HG02588 (cell line): ENCODE data around the gene TRIM65.

Source experiments
- ATAC-seq: cut with Tn5 transposase; IDR thresholded peaks from one replicate; pipeline ENCODE4 v1.9.1; 2021; ENCODE audit warnings: mild to moderate bottlenecking, moderate library complexity; ENCODE audit not compliant: unreplicated experiment

The TRIM65 gene

DNA sequence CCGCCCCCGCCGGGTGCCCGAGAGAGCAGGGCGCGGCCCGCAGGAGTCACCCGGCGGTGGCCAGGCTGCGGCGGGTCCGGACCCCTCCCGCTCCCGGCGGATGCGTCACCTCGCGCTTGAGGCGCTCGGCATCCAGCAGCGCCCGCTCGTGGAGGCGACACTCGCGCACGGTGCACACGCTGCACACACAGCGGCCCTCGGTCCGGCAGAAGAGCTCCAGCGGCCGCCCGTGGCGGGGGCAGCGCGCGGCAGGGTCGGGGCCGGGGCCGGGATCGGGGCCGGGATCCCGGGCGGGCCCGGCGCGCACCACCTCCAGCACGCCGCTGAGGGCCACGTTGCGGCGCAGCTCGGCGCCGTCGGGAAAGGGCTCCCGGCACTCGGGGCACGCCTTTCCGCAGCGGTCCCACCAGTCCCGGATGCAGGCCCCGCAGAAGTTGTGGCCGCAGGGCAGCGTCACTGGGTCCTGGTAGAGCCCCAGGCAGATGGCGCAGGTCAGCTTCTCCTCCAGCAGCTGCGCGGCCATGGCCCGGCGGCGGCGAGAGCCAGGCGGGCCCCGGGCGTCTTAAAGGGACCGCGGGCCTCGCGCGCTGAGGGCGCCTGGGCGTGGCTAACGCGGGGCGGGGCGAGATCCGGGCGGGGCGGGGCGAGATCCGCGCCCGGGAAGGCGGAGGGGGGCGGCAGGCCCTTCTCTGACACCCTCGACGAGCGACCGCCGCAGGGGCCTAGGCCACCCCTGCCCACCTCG lies at the start of gene TRIM65:
TRIM65 (minus strand) TSS at position 537 of the 745 bp plus-strand sequence; CDS start at position 523, 14 bp downstream.
- peak; percentile 52 for ATAC-seq

DNA sequence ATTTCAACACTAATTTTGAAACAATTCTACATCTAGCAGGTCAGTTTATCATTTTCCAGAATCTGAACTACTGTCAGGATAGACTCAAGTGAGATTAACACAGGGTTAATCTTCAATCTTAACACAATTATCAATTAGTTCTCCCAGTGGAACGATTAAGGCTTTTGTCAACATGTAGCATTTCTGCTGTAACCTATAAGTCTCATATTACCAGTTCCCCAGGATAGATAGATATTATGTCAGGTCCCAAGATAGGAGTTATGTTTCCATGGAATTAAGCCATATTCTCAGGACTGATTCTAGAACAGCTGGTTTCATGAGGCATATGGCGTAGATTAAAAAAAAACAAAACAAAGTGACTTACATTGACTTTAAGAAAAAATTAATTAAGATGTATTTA lies 48.5 kb upstream of the TRIM65 start:
- no peak for ATAC-seq

DNA sequence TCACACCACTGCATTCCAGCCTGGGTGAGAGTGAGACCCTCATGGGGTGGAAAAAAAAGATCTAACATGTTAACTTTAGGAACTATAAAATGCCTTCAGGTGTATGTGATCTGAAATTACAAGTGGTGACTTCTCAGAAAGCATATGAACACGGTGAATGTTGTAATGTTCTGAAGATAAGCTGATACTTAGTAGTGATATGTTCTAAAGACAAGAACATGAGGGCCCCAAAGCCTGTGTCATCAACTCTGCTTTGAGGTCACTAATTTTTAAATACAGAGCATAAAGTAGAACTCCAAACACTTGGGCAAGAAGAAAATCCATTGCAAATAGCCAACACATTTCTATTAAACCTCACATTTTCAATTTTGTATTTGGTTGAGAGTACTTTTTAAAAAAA lies 46.7 kb upstream of the TRIM65 start:
- ATAC-seq = no peak

GRCh38 chr17:75942473-75942872 lies 45.7 kb upstream of the TRIM65 start:
- ATAC-seq = no peak

DNA sequence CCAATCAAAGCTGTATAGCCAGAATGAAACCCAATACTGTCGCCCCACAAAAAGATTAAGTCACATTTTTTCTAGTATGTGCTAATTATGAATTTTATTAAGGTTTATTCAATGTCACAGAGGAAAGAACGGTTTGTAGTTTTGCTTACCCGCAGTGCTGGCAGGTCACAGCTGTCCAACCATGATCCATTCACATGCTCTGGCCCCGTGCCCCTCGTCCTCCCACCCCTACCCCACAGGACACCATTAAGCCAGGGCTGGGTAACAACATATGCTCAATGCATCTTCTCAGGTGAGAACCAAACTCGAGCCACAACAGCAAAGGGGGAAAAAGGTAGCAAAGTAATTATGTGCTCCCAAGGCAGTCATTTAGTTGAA lies 44.7 kb upstream of the TRIM65 start:
- ATAC-seq = no peak

- ATAC-seq = peak; percentile 95
Measured at GRCh38 chr17:75940727-75941441, 44.1 kb upstream of the TRIM65 start, which contains the start of gene FBF1. Gene FBF1, minus strand, starts transcription at chr17:75941042. Its CDS starts 2,893 bp downstream, at chr17:75938149.

DNA sequence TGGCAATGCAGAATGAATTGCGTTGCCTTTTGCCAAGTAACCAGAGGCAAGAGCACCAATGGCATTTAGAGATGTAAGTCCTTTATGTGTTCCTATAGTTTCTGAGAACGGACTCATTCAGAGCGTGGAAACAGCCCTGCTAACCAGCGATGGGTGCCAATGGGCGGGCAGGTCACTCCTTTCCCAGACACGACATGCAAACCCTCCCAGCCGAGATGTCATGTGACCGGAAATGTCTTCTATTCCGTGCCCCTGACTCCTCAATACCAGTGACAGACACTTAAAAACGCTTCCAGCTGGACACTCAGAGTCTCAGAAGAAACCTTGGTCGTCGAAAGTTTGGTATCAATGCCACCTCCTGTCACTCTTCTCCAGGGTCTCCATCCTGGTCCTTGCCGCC lies 40.9 kb upstream of the TRIM65 start:
- no peak for ATAC-seq

GRCh38 chr17:75933808-75934207 lies 37.1 kb upstream of the TRIM65 start:
- no peak for ATAC-seq

- ATAC-seq = no peak
Measured at GRCh38 chr17:75932852-75933251, 36.1 kb upstream of the TRIM65 start.

DNA sequence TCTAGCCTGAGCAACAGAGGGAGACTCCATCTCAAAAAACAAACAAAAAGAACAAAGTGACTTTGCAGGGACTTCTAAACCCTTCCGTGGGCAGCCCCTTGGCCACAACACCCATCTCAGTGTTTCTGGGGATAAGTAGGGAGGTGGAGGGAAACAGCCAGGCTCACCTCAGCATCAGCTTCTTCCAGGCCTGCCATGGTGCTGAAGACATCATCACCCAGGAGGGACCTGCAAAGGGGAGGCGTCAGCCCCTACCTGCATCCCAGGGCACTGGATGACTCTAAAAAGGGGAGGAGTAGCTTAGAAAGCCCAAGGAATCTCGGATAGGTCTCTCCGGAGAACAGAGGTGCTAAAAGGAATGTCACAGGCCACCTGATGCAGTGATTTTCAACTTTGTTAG lies 34.3 kb upstream of the TRIM65 start:
- ATAC-seq = no peak

DNA sequence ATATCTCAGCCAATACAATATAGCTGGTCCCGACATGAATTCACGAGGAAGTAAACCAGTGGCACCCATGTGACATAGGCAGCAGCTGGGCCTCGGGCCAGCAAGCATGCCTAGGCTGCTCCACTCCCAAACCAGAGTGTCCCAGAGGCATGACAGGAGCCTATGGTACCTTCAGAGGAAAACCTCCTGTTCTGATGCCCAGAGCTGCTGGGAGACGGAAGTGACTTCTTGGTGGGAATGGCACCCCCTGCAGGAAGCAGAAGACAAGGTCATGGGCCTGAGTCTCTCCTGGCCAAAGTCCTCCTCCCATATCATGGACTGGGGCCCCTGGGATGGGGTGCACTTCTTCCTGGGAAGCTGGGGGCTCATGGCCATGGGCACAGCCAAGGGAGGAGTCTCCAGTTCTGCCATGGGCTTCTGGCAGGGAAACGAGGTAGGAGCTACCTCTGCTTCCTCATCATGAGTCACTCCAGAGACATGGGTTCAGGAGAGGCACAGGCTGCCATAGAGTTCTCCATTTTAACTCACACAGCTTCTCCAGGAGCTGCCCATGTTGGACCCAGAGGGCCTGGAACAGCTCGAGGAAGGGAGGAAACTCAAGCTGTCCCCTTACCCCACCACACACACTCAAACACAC lies 30.7 kb upstream of the TRIM65 start:
- ATAC-seq = no peak

DNA sequence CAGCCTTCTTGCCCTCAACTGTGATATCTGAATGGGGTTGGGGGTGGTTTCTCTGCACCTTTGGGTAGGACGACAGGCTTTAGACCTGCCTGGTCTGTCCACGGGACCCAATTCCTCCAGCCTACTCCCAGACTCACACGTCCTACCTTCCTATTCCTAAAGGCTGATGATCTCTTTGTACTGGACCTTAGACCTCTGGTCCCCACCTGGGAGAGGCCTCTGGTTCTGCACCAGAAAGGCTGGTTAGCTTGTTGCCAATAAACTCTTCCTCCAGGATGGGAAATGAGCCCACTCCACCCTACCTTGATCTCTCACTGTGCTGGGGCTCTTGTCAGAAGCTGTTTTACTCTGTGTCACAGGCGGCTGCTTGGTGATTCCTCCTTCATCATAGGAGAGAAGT lies 29.7 kb upstream of the TRIM65 start:
- ATAC-seq = no peak

GRCh38 chr17:75925912-75926311 lies 29.2 kb upstream of the TRIM65 start:
- ATAC-seq = no peak

GRCh38 chr17:75925103-75925502 lies 28.4 kb upstream of the TRIM65 start:
- ATAC-seq = no peak

- no peak for ATAC-seq
Measured at GRCh38 chr17:75922963-75923874, 26.5 kb upstream of the TRIM65 start.

DNA sequence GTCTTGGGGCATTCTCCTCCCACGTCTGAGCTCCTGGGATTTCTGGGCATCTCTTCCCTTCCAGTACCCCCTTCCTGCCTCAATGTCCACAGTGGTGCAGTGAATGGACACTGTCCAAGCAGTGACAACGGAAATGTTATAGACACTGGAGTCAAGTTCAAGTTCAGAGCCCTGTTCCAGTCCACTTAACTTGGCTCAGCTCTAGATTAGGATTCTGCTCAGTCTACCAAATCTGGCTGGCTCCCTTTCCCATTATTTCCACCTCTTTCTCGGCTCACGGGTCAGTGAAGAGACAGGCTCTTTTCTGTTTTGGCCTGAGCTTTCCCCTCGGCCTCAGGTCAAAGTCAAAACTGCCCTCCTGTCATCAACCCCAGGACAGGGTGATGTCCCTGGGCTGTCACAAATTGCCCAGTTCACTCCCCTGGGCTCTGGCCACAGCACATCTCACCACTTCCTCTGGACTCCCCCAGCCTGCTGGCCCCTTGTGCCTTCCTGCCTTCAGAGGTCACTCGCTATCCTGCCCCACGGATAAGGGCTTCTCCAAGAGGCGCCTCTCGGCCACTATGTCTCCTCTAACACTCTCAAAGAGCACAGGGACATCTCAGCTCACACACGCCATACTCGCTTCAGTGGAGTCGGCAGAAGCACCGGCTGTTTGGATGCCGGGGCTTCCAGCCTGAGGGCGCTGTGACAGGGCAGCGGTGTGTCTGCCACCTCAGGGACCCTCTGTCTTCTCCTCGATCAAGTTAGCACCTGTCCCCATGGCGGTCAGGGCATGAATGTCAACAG lies 25.6 kb upstream of the TRIM65 start:
- ATAC-seq = no peak

DNA sequence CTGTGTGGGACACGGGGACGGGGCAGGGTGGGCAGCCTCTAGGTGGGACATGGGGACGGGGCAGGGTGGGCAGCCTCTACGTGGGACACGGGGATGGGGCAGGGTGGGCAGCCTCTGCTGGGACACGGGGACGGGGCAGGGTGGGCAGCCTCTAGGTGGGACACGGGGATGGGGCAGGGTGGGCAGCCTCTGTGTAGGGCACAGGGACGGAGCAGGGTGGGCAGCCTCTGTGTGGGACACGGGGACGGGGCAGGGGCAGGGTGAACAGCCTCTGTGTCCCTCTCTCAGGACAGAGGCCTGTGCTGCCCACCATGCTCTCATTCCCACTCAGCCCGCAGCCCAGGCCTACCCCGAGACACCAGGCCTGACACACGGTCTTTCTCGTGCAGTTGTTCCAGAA lies 24.8 kb upstream of the TRIM65 start:
- no peak for ATAC-seq

GRCh38 chr17:75920045-75920560 lies 23.4 kb upstream of the TRIM65 start:
- ATAC-seq = no peak

DNA sequence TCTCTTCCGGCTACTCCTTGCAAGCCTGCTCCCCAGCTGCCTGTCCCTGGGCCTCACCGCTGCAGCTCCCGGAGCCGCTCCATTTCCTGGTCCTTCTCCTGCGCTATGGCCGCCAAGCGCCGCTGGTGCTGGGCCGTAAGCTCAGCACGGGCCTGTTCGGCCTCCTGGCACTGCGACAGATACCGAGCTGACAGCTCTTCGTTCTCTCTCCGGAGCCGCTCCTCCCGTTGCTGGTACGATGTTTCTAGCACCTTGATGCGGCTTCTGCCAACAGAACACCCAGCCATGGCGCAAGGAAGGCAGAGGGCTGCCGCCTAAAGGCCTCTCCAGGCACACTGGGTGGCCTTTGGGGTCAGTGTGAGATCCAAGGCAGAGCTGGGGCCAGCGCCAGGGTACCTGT lies 22.9 kb upstream of the TRIM65 start:
- no peak for ATAC-seq

- ATAC-seq = no peak
Measured at GRCh38 chr17:75917917-75918445, 21.2 kb upstream of the TRIM65 start.
